Measurements from ENCODE around the gene SP100.

The SP100 gene

GRCh38 chr2:230589025-230589424 is 173.0 kb downstream of the SP100 start:
- Histone ChIP-seq H4K91ac (ENCODE audit: low read depth, low read length) (no peak overlapping the region), H4K12ac (ENCODE audit: low read depth, low read length) (no peak overlapping the region), H2AK5ac (ENCODE audit: low read length) (no peak overlapping the region), H3K14ac (ENCODE audit: low read length) (no peak overlapping the region), H2AFZ (ENCODE audit: insufficient read depth, low read length, poor library complexity) (no peak overlapping the region), H2BK12ac (ENCODE audit: low read length) (no peak overlapping the region), H3K27ac (ENCODE audit: low read depth, low read length) (no peak overlapping the region), H3K36me3 (ENCODE audit: control insufficient read depth in 1 of 2, insufficient read depth in 2 of 2, low read length in 2 of 2) (no peaks in the 10 kb centered on the region), H4K8ac (ENCODE audit: low read depth, low read length) (no peak overlapping the region), H3K79me1 (ENCODE audit: low read length) (no peaks in the 10 kb centered on the region), H3K4ac (ENCODE audit: low read depth, low read length) (no peak overlapping the region), H3K23ac (ENCODE audit: low read length) (no peak overlapping the region), H3K18ac (ENCODE audit: low read length) (no peak overlapping the region), H3K4me2 (ENCODE audit: low read length) (no peak overlapping the region), H2BK5ac (ENCODE audit: low read depth, low read length, poor library complexity) (no peak overlapping the region), H3K9me3 (ENCODE audit: insufficient read depth, low read depth, low read length) (no peaks in the 10 kb centered on the region), H3K79me2 (ENCODE audit: control insufficient read depth, insufficient read depth, low read length, poor library complexity) (no peaks in the 10 kb centered on the region), H3K9ac (ENCODE audit: low read length) (no peak overlapping the region), H2BK120ac (ENCODE audit: insufficient read depth, low read length, poor library complexity) (no peak overlapping the region), H3K4me3 (ENCODE audit: low read depth, low read length) (no peak overlapping the region), H3K27me3 (ENCODE audit: insufficient read depth, low read length) (no peaks in the 10 kb centered on the region), H3K4me1 (ENCODE audit: control insufficient read depth in 1 of 2, insufficient read depth in 2 of 2, low read length in 2 of 2) (no peaks in the 10 kb centered on the region)
- no CpG with 5 or more reads among the region's 3 CpGs for WGBS (ENCODE audit: extremely low coverage, insufficient coverage, insufficient read length)
- no peak for DNase-seq

GRCh38 chr2:230589497-230590015 is 173.6 kb downstream of the SP100 start:
- H2BK120ac ChIP-seq (ENCODE audit: insufficient read depth, low read length, poor library complexity) = no peak overlapping the region

GRCh38 chr2:230590333-230590732 is 174.3 kb downstream of the SP100 start:
- no peak overlapping the region for H2BK12ac ChIP-seq (ENCODE audit: low read length)

More at GRCh38 chr2:230589497-230590015, 173.6 kb downstream of the SP100 start:
- no peak overlapping the region for H3K18ac ChIP-seq (ENCODE audit: low read length)
- H2AK5ac ChIP-seq (ENCODE audit: low read length) = no peak overlapping the region
- no peaks in the 10 kb centered on the region for H3K27me3 ChIP-seq (ENCODE audit: insufficient read depth, low read length)
- H3K27ac ChIP-seq (ENCODE audit: low read depth, low read length) = no peak overlapping the region
- peak in 1 of 2 donors; percentile 15 for DNase-seq
- H3K4ac ChIP-seq (ENCODE audit: low read depth, low read length) = no peak overlapping the region
- H3K79me1 ChIP-seq (ENCODE audit: low read length) = no peaks in the 10 kb centered on the region
- H4K12ac ChIP-seq (ENCODE audit: low read depth, low read length) = no peak overlapping the region
- H3K79me2 ChIP-seq (ENCODE audit: control insufficient read depth, insufficient read depth, low read length, poor library complexity) = no peaks in the 10 kb centered on the region
- H2BK5ac ChIP-seq (ENCODE audit: low read depth, low read length, poor library complexity) = no peak overlapping the region
- no peak overlapping the region for H4K8ac ChIP-seq (ENCODE audit: low read depth, low read length)
- H3K23ac ChIP-seq (ENCODE audit: low read length) = no peak overlapping the region
- WGBS (ENCODE audit: extremely low coverage, insufficient coverage, insufficient read length) = no CpG with 5 or more reads among the region's 3 CpGs
- no peak overlapping the region for H4K91ac ChIP-seq (ENCODE audit: low read depth, low read length)
- H2BK12ac ChIP-seq (ENCODE audit: low read length) = no peak overlapping the region
- no peak overlapping the region for H2AFZ ChIP-seq (ENCODE audit: insufficient read depth, low read length, poor library complexity)
- H3K14ac ChIP-seq (ENCODE audit: low read length) = no peak overlapping the region
- no peaks in the 10 kb centered on the region for H3K4me1 ChIP-seq (ENCODE audit: control insufficient read depth in 1 of 2, insufficient read depth in 2 of 2, low read length in 2 of 2)
- H3K9ac ChIP-seq (ENCODE audit: low read length) = no peak overlapping the region
- H3K4me2 ChIP-seq (ENCODE audit: low read length) = no peak overlapping the region
- no peaks in the 10 kb centered on the region for H3K36me3 ChIP-seq (ENCODE audit: control insufficient read depth in 1 of 2, insufficient read depth in 2 of 2, low read length in 2 of 2)
- H3K4me3 ChIP-seq (ENCODE audit: low read depth, low read length) = no peak overlapping the region
- H3K9me3 ChIP-seq (ENCODE audit: insufficient read depth, low read depth, low read length) = no peaks in the 10 kb centered on the region

GRCh38 chr2:230591850-230592249 is 175.8 kb downstream of the SP100 start:
- Histone ChIP-seq H4K91ac (ENCODE audit: low read depth, low read length) (no peak overlapping the region), H2AK5ac (ENCODE audit: low read length) (no peak overlapping the region), H3K36me3 (ENCODE audit: control insufficient read depth in 1 of 2, insufficient read depth in 2 of 2, low read length in 2 of 2) (no peaks in the 10 kb centered on the region), H3K14ac (ENCODE audit: low read length) (no peak overlapping the region), H3K9me3 (ENCODE audit: insufficient read depth, low read depth, low read length) (no peaks in the 10 kb centered on the region), H2BK120ac (ENCODE audit: insufficient read depth, low read length, poor library complexity) (no peak overlapping the region), H3K79me1 (ENCODE audit: low read length) (no peaks in the 10 kb centered on the region), H3K79me2 (ENCODE audit: control insufficient read depth, insufficient read depth, low read length, poor library complexity) (no peaks in the 10 kb centered on the region), H3K18ac (ENCODE audit: low read length) (no peak overlapping the region), H3K27me3 (ENCODE audit: insufficient read depth, low read length) (no peaks in the 10 kb centered on the region), H3K4ac (ENCODE audit: low read depth, low read length) (no peak overlapping the region), H2BK5ac (ENCODE audit: low read depth, low read length, poor library complexity) (no peak overlapping the region), H3K9ac (ENCODE audit: low read length) (no peak overlapping the region), H3K4me3 (ENCODE audit: low read depth, low read length) (no peak overlapping the region), H2AFZ (ENCODE audit: insufficient read depth, low read length, poor library complexity) (no peak overlapping the region), H4K8ac (ENCODE audit: low read depth, low read length) (no peak overlapping the region), H4K12ac (ENCODE audit: low read depth, low read length) (no peak overlapping the region), H2BK12ac (ENCODE audit: low read length) (no peak overlapping the region), H3K23ac (ENCODE audit: low read length) (no peak overlapping the region), H3K4me1 (ENCODE audit: control insufficient read depth in 1 of 2, insufficient read depth in 2 of 2, low read length in 2 of 2) (no peaks in the 10 kb centered on the region), H3K27ac (ENCODE audit: low read depth, low read length) (no peak overlapping the region), H3K4me2 (ENCODE audit: low read length) (no peak overlapping the region)
- WGBS (ENCODE audit: extremely low coverage, insufficient coverage, insufficient read length) = no CpG with 5 or more reads among the region's 6 CpGs
- no peak for DNase-seq

More at GRCh38 chr2:230590333-230590732, 174.3 kb downstream of the SP100 start:
- no peak overlapping the region for H3K9ac ChIP-seq (ENCODE audit: low read length)
- H2BK120ac ChIP-seq (ENCODE audit: insufficient read depth, low read length, poor library complexity) = no peak overlapping the region
- H3K27ac ChIP-seq (ENCODE audit: low read depth, low read length) = no peak overlapping the region
- H3K4ac ChIP-seq (ENCODE audit: low read depth, low read length) = no peak overlapping the region
- no peaks in the 10 kb centered on the region for H3K4me1 ChIP-seq (ENCODE audit: control insufficient read depth in 1 of 2, insufficient read depth in 2 of 2, low read length in 2 of 2)
- H2BK5ac ChIP-seq (ENCODE audit: low read depth, low read length, poor library complexity) = no peak overlapping the region
- no peaks in the 10 kb centered on the region for H3K9me3 ChIP-seq (ENCODE audit: insufficient read depth, low read depth, low read length)
- H4K12ac ChIP-seq (ENCODE audit: low read depth, low read length) = no peak overlapping the region
- H3K79me2 ChIP-seq (ENCODE audit: control insufficient read depth, insufficient read depth, low read length, poor library complexity) = no peaks in the 10 kb centered on the region
- H2AK5ac ChIP-seq (ENCODE audit: low read length) = no peak overlapping the region
- H3K23ac ChIP-seq (ENCODE audit: low read length) = no peak overlapping the region
- H4K91ac ChIP-seq (ENCODE audit: low read depth, low read length) = no peak overlapping the region
- H3K79me1 ChIP-seq (ENCODE audit: low read length) = no peaks in the 10 kb centered on the region
- no peaks in the 10 kb centered on the region for H3K36me3 ChIP-seq (ENCODE audit: control insufficient read depth in 1 of 2, insufficient read depth in 2 of 2, low read length in 2 of 2)
- no peak overlapping the region for H3K4me2 ChIP-seq (ENCODE audit: low read length)
- WGBS (ENCODE audit: extremely low coverage, insufficient coverage, insufficient read length) = no CpG with 5 or more reads among the region's 3 CpGs
- H4K8ac ChIP-seq (ENCODE audit: low read depth, low read length) = no peak overlapping the region
- no peak overlapping the region for H3K14ac ChIP-seq (ENCODE audit: low read length)
- no peak overlapping the region for H2AFZ ChIP-seq (ENCODE audit: insufficient read depth, low read length, poor library complexity)
- DNase-seq = no peak
- no peak overlapping the region for H3K18ac ChIP-seq (ENCODE audit: low read length)
- H3K27me3 ChIP-seq (ENCODE audit: insufficient read depth, low read length) = no peaks in the 10 kb centered on the region
- H3K4me3 ChIP-seq (ENCODE audit: low read depth, low read length) = no peak overlapping the region
